Trophoblast cell (in vitro differentiated cells and primary cell): ENCODE measurements around the gene DUSP14. TPM values are rescaled to one million over a fixed set of nuclear protein-coding genes. Genes with fewer than 3 reads are reported as not detected.
"Not testable (repeated sequence)": the region's sequence is repeated elsewhere in the genome, so short reads cannot be mapped to it uniquely, and the experiment has no call there.

Source experiments
- DNase-seq, 2 donors: peaks; one replicate each; pipeline ENCODE4 v3.0.0-alpha.2; 2016
- H2AFZ ChIP-seq: 2 replicates; pipeline ENCODE4 v1.6.1; 2013; ENCODE audit warnings: low read length, moderate library complexity, mild to moderate bottlenecking; ENCODE audit not compliant: insufficient read depth, poor library complexity
- H2AK5ac ChIP-seq: 2 replicates; pipeline ENCODE4 v1.6.1; 2013; ENCODE audit warnings: mild to moderate bottlenecking, low read length
- H2BK120ac ChIP-seq: 2 replicates; pipeline ENCODE4 v1.6.1; 2013; ENCODE audit warnings: low read length, mild to moderate bottlenecking, moderate library complexity; ENCODE audit not compliant: insufficient read depth, poor library complexity
- H2BK12ac ChIP-seq: 2 replicates; pipeline ENCODE4 v1.6.1; 2013; ENCODE audit warnings: mild to moderate bottlenecking, low read length, moderate library complexity
- H2BK5ac ChIP-seq: 2 replicates; pipeline ENCODE4 v1.6.1; 2013; ENCODE audit warnings: low read length, low read depth, moderate library complexity, mild to moderate bottlenecking; ENCODE audit not compliant: poor library complexity
- H3K14ac ChIP-seq: 2 replicates; pipeline ENCODE4 v1.6.1; 2013; ENCODE audit warnings: mild to moderate bottlenecking, low read length
- H3K18ac ChIP-seq: 2 replicates; pipeline ENCODE4 v1.6.1; 2013; ENCODE audit warnings: mild to moderate bottlenecking, low read length
- H3K23ac ChIP-seq: 2 replicates; pipeline ENCODE4 v1.6.1; 2013; ENCODE audit warnings: low read length
- H3K27ac ChIP-seq: 2 replicates; pipeline ENCODE4 v1.5.1; 2013; ENCODE audit warnings: low read depth, mild to moderate bottlenecking, inconsistent platforms, low read length, moderate library complexity
- H3K27me3 ChIP-seq: 2 replicates; pipeline ENCODE4 v1.6.1; 2013; ENCODE audit warnings: inconsistent platforms, mild to moderate bottlenecking, low read length, moderate library complexity; ENCODE audit not compliant: insufficient read depth
- H3K36me3 ChIP-seq, 2 experiments: 1 replicate in 1 of 2; 2 replicates in 1 of 2; pipeline ENCODE4 v1.6.1; 2013; ENCODE audit warnings: low read length in 2 of 2, mild to moderate bottlenecking in 2 of 2, moderate library complexity in 1 of 2; ENCODE audit not compliant: insufficient read depth in 2 of 2, control insufficient read depth in 1 of 2
- H3K4ac ChIP-seq: 2 replicates; pipeline ENCODE4 v1.6.1; 2013; ENCODE audit warnings: low read depth, mild to moderate bottlenecking, low read length, moderate library complexity
- H3K4me1 ChIP-seq, 2 experiments: 1 replicate in 1 of 2; 2 replicates in 1 of 2; pipeline ENCODE4 v1.6.1; 2013; ENCODE audit warnings: low read length in 2 of 2, mild to moderate bottlenecking in 2 of 2, moderate library complexity in 1 of 2; ENCODE audit not compliant: insufficient read depth in 2 of 2, control insufficient read depth in 1 of 2
- H3K4me2 ChIP-seq: 2 replicates; pipeline ENCODE4 v1.6.1; 2013; ENCODE audit warnings: inconsistent platforms, mild to moderate bottlenecking, low read length, moderate library complexity
- H3K4me3 ChIP-seq: 2 replicates; pipeline ENCODE4 v1.5.1; 2013; ENCODE audit warnings: mild to moderate bottlenecking, low read depth, low read length, inconsistent platforms
- H3K79me1 ChIP-seq: one replicate; pipeline ENCODE4 v1.6.1; 2013; ENCODE audit warnings: low read length
- H3K79me2 ChIP-seq: 2 replicates; pipeline ENCODE4 v1.6.1; 2013; ENCODE audit warnings: low read length, mild to moderate bottlenecking; ENCODE audit not compliant: control insufficient read depth, insufficient read depth, poor library complexity
- H3K9ac ChIP-seq: 2 replicates; pipeline ENCODE4 v1.6.1; 2013; ENCODE audit warnings: mild to moderate bottlenecking, low read length
- H3K9me3 ChIP-seq: 2 replicates; pipeline ENCODE4 v1.6.1; 2013; ENCODE audit warnings: low read depth, mild to moderate bottlenecking, control low read depth, inconsistent platforms, low read length; ENCODE audit not compliant: insufficient read depth
- H4K12ac ChIP-seq: 2 replicates; pipeline ENCODE4 v1.6.1; 2013; ENCODE audit warnings: low read depth, mild to moderate bottlenecking, low read length, moderate library complexity
- H4K8ac ChIP-seq: 2 replicates; pipeline ENCODE4 v1.6.1; 2013; ENCODE audit warnings: low read depth, mild to moderate bottlenecking, low read length, moderate library complexity
- H4K91ac ChIP-seq: one replicate; pipeline ENCODE4 v1.6.1; 2013; ENCODE audit warnings: low read depth, mild to moderate bottlenecking, low read length, moderate library complexity
- WGBS: extraction: QIAGEN DNeasy Blood & Tissue Kit; methylation state at CpG from one replicate; pipeline ENCODE4 v1.1.7; 2013; ENCODE audit warnings: missing lambda C conversion rate; ENCODE audit not compliant: insufficient read length, insufficient coverage; ENCODE audit errors: extremely low coverage; 5-methylcytosine and 5-hydroxymethylcytosine counted together
- polyA plus RNA-seq: library from polyadenylated mRNA; stranded (reverse); fragments of 200-250 nt; gene quantifications from 2 replicates; pipeline ENCODE4 v1.2.3, GENCODE V29; 2013

DUSP14 gene, protein sequence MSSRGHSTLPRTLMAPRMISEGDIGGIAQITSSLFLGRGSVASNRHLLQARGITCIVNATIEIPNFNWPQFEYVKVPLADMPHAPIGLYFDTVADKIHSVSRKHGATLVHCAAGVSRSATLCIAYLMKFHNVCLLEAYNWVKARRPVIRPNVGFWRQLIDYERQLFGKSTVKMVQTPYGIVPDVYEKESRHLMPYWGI
- 40.4 and 42.7 TPM in 2 replicates for polyA plus RNA-seq

DNA sequence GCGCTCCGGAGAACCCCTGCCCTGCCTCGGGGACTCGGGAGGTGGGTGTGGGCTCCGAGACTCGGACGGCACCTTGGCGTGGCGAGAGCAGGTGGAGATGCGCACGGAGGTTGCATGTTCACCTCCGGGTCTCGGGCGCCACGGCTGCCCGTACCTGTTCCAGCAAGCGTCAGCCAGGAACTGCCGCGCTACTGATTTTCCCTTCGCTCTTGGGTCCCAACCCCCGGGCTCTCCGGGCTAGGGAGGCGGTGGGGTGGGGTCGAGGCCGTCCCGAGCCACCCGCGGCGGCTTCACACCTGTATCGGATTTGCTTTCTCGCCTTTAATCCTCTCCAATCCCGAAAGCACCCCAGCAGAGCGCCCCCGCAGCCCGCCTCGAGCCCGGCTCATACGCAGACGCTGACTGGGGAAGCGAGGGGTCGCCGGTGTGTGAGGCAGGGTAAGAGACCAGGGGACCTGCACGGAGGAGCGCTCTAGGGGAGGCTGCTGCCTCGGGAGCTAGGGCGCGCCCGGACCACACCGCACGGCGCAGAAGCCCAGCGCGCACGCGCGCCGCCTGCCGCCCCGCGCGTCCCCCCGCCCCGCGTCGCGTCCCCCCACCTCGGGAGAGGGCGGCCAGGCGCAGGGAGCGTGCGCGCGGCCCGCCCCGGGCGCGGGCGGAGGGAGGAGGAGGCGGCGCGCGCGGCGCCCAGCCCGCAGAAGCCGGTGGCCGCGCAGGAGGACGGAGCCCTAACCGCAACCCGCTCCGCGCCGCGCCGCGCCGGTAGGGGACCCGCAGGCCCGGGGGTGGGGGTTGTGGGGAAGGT, at the start of gene DUSP14:
DUSP14 (plus strand) TSS at position 695 of the 805 bp plus-strand sequence. CDS start 22,382 bp downstream, outside the sequence.
- H3K4ac ChIP-seq, result peak within 1 kb of the TSS; percentile 65
- H3K9me3 ChIP-seq, result no peaks in the 10 kb centered on the region
- DNase-seq, result peak; percentile 76
- peak within 1 kb of the TSS; percentile 83 for H3K9ac ChIP-seq
- peak within 1 kb of the TSS; percentile 91 for H3K18ac ChIP-seq
- peak within 1 kb of the TSS; percentile 71 for H2AK5ac ChIP-seq
- H2AFZ ChIP-seq, result peak within 1 kb of the TSS; percentile 80
- peak within 1 kb of the TSS; percentile 67 for H2BK5ac ChIP-seq
- WGBS, result no CpG with 5 or more reads among the region's 100 CpGs
- peak within 1 kb of the TSS; percentile 97 for H3K4me2 ChIP-seq
- H2BK12ac ChIP-seq, result peak within 1 kb of the TSS; percentile 69
- peak within 1 kb of the TSS; percentile 72 for H4K8ac ChIP-seq
- H3K4me3 ChIP-seq, result peak within 1 kb of the TSS; percentile 81
- H3K36me3 ChIP-seq, result no peaks in the 10 kb centered on the region
- H3K27ac ChIP-seq, result peak within 1 kb of the TSS; percentile 97
- peak within 1 kb of the TSS; percentile 73 for H2BK120ac ChIP-seq
- H4K12ac ChIP-seq, result peak within 1 kb of the TSS; percentile 73
- H3K79me2 ChIP-seq, result peaks cover 8% of the 10 kb centered on the region
- H3K79me1 ChIP-seq, result peaks cover 17% of the 10 kb centered on the region
- no peaks in the 10 kb centered on the region for H3K27me3 ChIP-seq
- H4K91ac ChIP-seq, result peak within 1 kb of the TSS; percentile 83
- no peak within 1 kb of the TSS for H3K23ac ChIP-seq
- H3K14ac ChIP-seq, result peak within 1 kb of the TSS; percentile 77
- peaks cover 6 to 15% of the 10 kb centered on the region in 2 experiments for H3K4me1 ChIP-seq

DNA sequence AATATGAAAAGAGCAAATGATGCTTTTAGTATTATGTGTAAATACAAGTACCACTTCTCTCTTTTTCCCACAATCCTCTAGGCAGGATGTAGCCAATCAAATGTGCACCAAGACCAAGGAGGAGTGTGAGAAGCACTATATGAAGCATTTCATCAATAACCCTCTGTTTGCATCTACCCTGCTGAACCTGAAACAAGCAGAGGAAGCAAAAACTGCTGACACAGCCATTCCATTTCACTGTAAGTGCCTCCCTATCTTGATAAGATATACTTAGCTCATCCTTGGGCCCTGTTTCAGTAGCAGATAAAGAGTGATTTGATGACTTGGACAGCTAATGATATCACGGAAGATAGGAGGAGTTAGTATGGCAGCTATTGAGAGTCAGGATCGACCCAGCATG, 49.3 kb upstream of the DUSP14 start:
- no peak overlapping the region for H3K9ac ChIP-seq
- no peak overlapping the region for H2BK120ac ChIP-seq
- no peak overlapping the region for H3K23ac ChIP-seq
- H2BK5ac ChIP-seq, result no peak overlapping the region
- H3K18ac ChIP-seq, result no peak overlapping the region
- H3K27me3 ChIP-seq, result no peaks in the 10 kb centered on the region
- H3K79me1 ChIP-seq, result no peaks in the 10 kb centered on the region
- DNase-seq, result no peak
- H3K4me1 ChIP-seq, result no peaks in the 10 kb centered on the region
- H4K12ac ChIP-seq, result no peak overlapping the region
- H4K91ac ChIP-seq, result no peak overlapping the region
- no peak overlapping the region for H2BK12ac ChIP-seq
- peaks cover 22 to 23% of the 10 kb centered on the region in 2 experiments for H3K36me3 ChIP-seq
- H2AFZ ChIP-seq, result no peak overlapping the region
- H3K27ac ChIP-seq, result no peak overlapping the region
- no peak overlapping the region for H3K4me3 ChIP-seq
- no peak overlapping the region for H2AK5ac ChIP-seq
- no peak overlapping the region for H4K8ac ChIP-seq
- H3K14ac ChIP-seq, result no peak overlapping the region
- H3K4me2 ChIP-seq, result no peak overlapping the region
- WGBS, result no CpG with 5 or more reads among the region's 2 CpGs
- no peaks in the 10 kb centered on the region for H3K9me3 ChIP-seq
- H3K79me2 ChIP-seq, result no peaks in the 10 kb centered on the region
- H3K4ac ChIP-seq, result no peak overlapping the region

DNA sequence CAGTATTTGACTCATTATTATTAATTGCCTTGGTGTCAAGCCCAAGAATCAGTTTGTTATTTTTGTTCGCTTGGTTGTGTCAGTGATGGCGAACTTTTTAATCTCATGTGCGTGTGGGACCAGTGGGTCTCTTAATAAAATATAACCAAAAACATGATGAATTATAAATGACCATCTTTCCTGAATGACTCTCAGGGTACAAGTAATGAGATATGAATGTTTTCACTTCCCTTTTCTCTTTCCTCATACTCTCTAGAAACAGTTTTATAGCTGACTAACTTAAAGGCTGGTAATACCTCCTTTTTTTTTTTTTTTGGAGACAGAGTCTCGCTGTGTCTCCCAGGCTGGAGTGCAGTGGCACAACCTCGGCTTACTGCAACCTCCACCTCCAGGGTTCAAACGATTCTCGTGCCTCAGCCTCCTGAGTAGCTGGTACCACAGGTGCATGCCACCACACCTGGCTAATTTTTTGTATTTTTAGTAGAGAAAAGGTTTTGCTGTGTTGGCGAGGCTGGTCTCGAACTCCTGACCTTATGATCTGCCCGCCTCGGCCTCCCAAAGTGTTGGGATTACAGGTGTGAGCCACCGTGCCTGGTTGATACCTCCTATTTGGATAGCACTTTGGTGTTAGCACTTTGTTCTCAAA, 48.2 kb upstream of the DUSP14 start:
- not testable (repeated sequence) for H3K79me2 ChIP-seq, H4K8ac ChIP-seq, H2AFZ ChIP-seq, H3K4me3 ChIP-seq, DNase-seq, H3K27ac ChIP-seq, H3K4me1 ChIP-seq, H3K14ac ChIP-seq, H3K4me2 ChIP-seq, H3K23ac ChIP-seq, H4K12ac ChIP-seq, H2BK5ac ChIP-seq, H3K9me3 ChIP-seq, H2AK5ac ChIP-seq, H3K4ac ChIP-seq, H3K18ac ChIP-seq, H4K91ac ChIP-seq, H2BK120ac ChIP-seq, H2BK12ac ChIP-seq, H3K9ac ChIP-seq, H3K79me1 ChIP-seq, H3K27me3 ChIP-seq
- WGBS, result no CpG with 5 or more reads among the region's 12 CpGs
- H3K36me3 ChIP-seq, result peaks cover 19 to 22% of the 10 kb centered on the region in 2 experiments

DNA sequence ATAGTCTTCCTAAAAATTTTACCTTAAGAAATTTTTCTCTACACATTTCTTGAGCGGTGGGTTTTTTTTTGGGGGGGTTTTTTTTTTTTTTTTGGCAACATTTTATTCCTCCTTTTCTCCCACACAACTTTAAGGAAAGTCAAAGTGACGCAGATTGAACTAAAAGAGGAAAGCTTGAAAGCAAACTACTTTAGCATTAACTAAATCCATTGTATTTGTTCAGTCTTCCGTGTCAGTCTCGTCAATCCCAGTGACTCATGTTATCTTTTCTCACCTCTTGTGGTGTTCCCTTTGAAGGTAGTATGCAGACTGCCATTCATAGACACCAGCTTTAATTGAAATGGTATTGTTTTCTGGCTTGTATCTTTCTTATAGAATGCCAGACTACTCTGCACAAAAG, 43.7 kb upstream of the DUSP14 start:
- Histone ChIP-seq H3K79me2 (no peaks in the 10 kb centered on the region), H3K4me3 (no peak overlapping the region), H3K4me2 (no peak overlapping the region), H4K91ac (no peak overlapping the region), H3K27ac (no peak overlapping the region), H2AK5ac (no peak overlapping the region), H3K14ac (no peak overlapping the region), H3K9me3 (no peaks in the 10 kb centered on the region), H2BK120ac (no peak overlapping the region), H4K8ac (no peak overlapping the region), H2AFZ (no peak overlapping the region), H3K9ac (no peak overlapping the region), H3K27me3 (no peaks in the 10 kb centered on the region), H4K12ac (no peak overlapping the region), H2BK5ac (no peak overlapping the region), H3K4me1 (peaks cover 2 to 3% of the 10 kb centered on the region in 2 experiments), H2BK12ac (no peak overlapping the region), H3K18ac (no peak overlapping the region), H3K36me3 (peaks cover 14 to 17% of the 10 kb centered on the region in 2 experiments), H3K79me1 (no peaks in the 10 kb centered on the region), H3K4ac (no peak overlapping the region), H3K23ac (no peak overlapping the region)
- DNase-seq, result no peak
- WGBS, result no CpG with 5 or more reads among the region's 4 CpGs
